ENCODE results near the gene MTAP.

DNA sequence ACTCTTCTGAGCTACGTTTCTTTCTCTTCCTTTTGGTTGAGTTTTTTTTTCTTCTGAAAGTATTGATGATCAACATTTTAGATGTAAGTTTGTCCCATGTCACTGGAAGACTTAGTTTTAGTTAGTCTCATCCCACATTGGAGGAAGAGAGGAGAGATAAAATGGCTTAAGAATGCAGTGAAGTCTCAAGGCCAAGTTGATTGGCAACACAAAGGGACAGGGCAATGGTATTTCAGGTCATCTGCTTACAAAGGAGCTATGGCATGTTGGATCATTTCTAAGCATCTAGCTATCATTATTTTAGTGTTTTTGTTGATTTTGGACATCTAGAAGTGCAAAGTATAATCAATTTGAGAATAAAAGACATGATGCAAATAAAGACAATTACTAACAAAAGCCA lies 133.2 kb downstream of the MTAP start:
- no peak for TF ChIP-seq CTCF (conservative IDR thresholded peaks at IDR 0.05)
- no peak for TF ChIP-seq ZFX (IDR thresholded peaks at IDR 0.05)
